Natural killer cell (primary cell): ENCODE measurements around the gene DSCAML1. TPM values are rescaled to one million over a fixed set of nuclear protein-coding genes. Genes with fewer than 3 reads are reported as not detected.

ENCODE experiments used
- ATAC-seq, 3 donors: fragments of 150-1000 bp in 2 of 3; fragments of 200-7000 bp in 1 of 3; cut with Tn5 transposase; 1 replicate in 1 of 3; 2 replicates in 2 of 3; pipeline ENCODE4 v1.10.0; 2021; ENCODE audit warnings: mild to moderate bottlenecking in 2 of 3, moderate library complexity in 2 of 3
- DNase-seq, 2 donors: peaks; one replicate each; pipeline versions ENCODE4 v3.0.0 to v3.0.0-alpha.2; 2013 to 2021; ENCODE audit warnings: mixed read lengths in 1 of 2
- H3K27ac ChIP-seq: one replicate; pipeline ENCODE4 v1.5.1; 2013; ENCODE audit warnings: mild to moderate bottlenecking, low read length
- H3K27me3 ChIP-seq: one replicate; pipeline ENCODE4 v1.6.1; 2013; ENCODE audit warnings: low read length; ENCODE audit not compliant: control insufficient read depth, insufficient read depth
- H3K36me3 ChIP-seq: one replicate; pipeline ENCODE4 v1.6.1; 2013; ENCODE audit warnings: low read length; ENCODE audit not compliant: control insufficient read depth, insufficient read depth
- H3K4me1 ChIP-seq: one replicate; pipeline ENCODE4 v1.6.1; 2013; ENCODE audit warnings: low read length; ENCODE audit not compliant: control insufficient read depth, insufficient read depth
- H3K4me3 ChIP-seq: one replicate; pipeline ENCODE4 v1.5.1; 2013; ENCODE audit warnings: low read length
- H3K9me3 ChIP-seq: one replicate; pipeline ENCODE4 v1.6.1; 2013; ENCODE audit warnings: low read length; ENCODE audit not compliant: control insufficient read depth, insufficient read depth
- H3K27ac Mint-ChIP-seq, 2 donors: one replicate each; pipeline ENCODE4 v1.8.0; 2022; ENCODE audit warnings: mild to moderate bottlenecking in 2 of 2, mixed read lengths in 2 of 2, moderate library complexity in 1 of 2
- H3K27me3 Mint-ChIP-seq, 2 donors: one replicate each; pipeline ENCODE4 v1.8.0; 2022; ENCODE audit warnings: low read depth in 2 of 2, mixed read lengths in 2 of 2
- H3K36me3 Mint-ChIP-seq: one replicate; pipeline ENCODE4 v1.8.0; 2022; ENCODE audit warnings: mixed read lengths
- H3K4me1 Mint-ChIP-seq, 2 donors: one replicate each; pipeline ENCODE4 v1.8.0; 2022; ENCODE audit warnings: mixed read lengths in 2 of 2
- H3K4me3 Mint-ChIP-seq: one replicate; pipeline ENCODE4 v1.8.0; 2022; ENCODE audit warnings: mild to moderate bottlenecking, moderate library complexity, mixed read lengths
- H3K9me3 Mint-ChIP-seq, 2 donors: one replicate each; pipeline ENCODE4 v1.8.0; 2022; ENCODE audit warnings: mixed read lengths in 2 of 2
- WGBS: methylation state at CpG from one replicate; pipeline ENCODE4 v1.1.7; 2013; ENCODE audit warnings: missing lambda C conversion rate; ENCODE audit not compliant: insufficient coverage; 5-methylcytosine and 5-hydroxymethylcytosine counted together
- intact Hi-C: fragments of 100-400 bp; cut with micrococcal nuclease; formaldehyde crosslinking; loops from one replicate; pipeline ENCODE4 v1.14.2; 2022
- total RNA-seq, 4 donors: library from RNA; stranded (reverse); fragments of 120-200 nt in 1 of 4; gene quantifications; one replicate each; pipeline versions ENCODE4 v1.2.3 to v1.2.4, GENCODE V29; 2013 to 2022
- TF ChIP-seq, protein P1 (sequence below): fragments of 200-600 bp; IDR thresholded peaks from one replicate; pipeline ENCODE4 v1.8.0; 2022; ENCODE audit warnings: antibody characterized with exemption

Gene DSCAML1
- total RNA-seq, 3 donors from 2014 or later (not counting 1 experiment from before 2014, with no cell fraction given): 0.66 TPM; not detected in 2

DNA sequence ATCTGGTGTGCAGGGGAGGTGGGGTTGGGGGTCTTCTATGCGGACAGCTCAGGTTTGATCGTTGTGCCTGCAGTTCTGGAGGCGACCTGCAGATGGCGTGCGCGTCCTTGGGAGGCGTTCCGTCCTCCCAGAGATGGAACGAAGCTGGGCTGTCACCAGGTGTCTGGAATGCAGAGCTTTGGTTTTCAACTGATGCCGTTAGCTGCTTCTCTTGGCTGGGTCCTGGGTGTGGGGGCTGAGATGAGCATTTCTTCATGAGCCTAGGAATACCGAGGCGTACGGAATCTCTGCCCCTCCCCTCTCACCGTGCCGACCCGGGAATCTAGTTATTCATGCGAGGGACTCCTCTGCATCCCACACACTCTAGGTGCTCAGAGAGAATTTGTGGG lies 370.7 kb downstream of the DSCAML1 start:
- no peaks in the 10 kb centered on the region for H3K36me3 Mint-ChIP-seq
- H3K27me3 Mint-ChIP-seq: peaks cover 8 to 15% of the 10 kb centered on the region in 2 donors
- TF ChIP-seq, protein P1, sequence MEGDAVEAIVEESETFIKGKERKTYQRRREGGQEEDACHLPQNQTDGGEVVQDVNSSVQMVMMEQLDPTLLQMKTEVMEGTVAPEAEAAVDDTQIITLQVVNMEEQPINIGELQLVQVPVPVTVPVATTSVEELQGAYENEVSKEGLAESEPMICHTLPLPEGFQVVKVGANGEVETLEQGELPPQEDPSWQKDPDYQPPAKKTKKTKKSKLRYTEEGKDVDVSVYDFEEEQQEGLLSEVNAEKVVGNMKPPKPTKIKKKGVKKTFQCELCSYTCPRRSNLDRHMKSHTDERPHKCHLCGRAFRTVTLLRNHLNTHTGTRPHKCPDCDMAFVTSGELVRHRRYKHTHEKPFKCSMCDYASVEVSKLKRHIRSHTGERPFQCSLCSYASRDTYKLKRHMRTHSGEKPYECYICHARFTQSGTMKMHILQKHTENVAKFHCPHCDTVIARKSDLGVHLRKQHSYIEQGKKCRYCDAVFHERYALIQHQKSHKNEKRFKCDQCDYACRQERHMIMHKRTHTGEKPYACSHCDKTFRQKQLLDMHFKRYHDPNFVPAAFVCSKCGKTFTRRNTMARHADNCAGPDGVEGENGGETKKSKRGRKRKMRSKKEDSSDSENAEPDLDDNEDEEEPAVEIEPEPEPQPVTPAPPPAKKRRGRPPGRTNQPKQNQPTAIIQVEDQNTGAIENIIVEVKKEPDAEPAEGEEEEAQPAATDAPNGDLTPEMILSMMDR: peak; percentile 84
- intact Hi-C loops: loop anchor here (5.0 to 10.0 kb wide), 3 partner anchors 519 to 746 kb away; no protein-coding TSS in a partner anchor
- no peak overlapping the region for H3K4me3 Mint-ChIP-seq
- no peaks in the 10 kb centered on the region for H3K9me3 ChIP-seq
- H3K4me1 Mint-ChIP-seq: peaks cover 7 to 14% of the 10 kb centered on the region in 2 donors
- no peaks in the 10 kb centered on the region for H3K36me3 ChIP-seq
- no peak overlapping the region for H3K4me3 ChIP-seq
- no peaks in the 10 kb centered on the region for H3K27me3 ChIP-seq
- H3K4me1 ChIP-seq: peaks cover 9% of the 10 kb centered on the region
- ATAC-seq: peak; percentile 44 to 71 (median 59)
- DNase-seq: peak; percentile 56 to 76
- H3K27ac ChIP-seq: no peak overlapping the region
- 11% methylated on average over 12 of the region's 17 CpGs for WGBS
- H3K27ac Mint-ChIP-seq: no peak overlapping the region
- H3K9me3 Mint-ChIP-seq: no peaks in the 10 kb centered on the region

DNA sequence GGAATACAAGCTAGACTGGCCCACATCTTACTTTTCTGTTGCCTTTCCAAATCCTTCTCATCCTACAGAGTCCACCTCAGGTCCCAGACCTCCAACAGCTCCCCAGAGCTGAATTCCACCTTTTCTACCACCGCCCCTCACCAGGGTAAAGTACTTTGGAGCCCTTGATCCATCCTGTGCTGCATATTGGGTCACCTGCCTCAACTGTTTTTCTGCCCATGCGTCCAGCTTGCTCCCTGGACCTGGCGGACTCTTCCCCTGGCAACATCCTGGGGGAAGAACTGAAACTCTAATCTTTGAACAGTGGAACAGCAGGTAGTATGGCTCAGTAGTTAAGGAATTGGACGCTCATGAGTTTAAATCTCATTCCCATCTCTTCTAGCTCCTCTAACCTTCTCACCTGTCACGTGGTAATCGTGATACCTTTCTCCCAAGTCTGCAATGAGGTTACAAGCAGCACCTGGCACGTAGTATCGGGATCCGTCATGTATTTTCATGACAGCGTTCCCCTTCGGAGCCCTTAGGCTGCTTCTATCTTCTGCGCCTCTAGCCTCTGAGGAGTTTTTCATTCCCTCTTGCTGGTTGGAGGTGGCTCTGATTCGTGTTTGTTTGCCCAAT lies 371.2 kb downstream of the DSCAML1 start:
- Histone ChIP-seq H3K4me3 (no peak overlapping the region), H3K27ac (no peak overlapping the region), H3K4me1 (peaks cover 9% of the 10 kb centered on the region), H3K9me3 (no peaks in the 10 kb centered on the region), H3K27me3 (no peaks in the 10 kb centered on the region), H3K36me3 (no peaks in the 10 kb centered on the region)
- TF ChIP-seq, protein P1: no peak
- Mint-ChIP-seq H3K9me3 (no peaks in the 10 kb centered on the region), H3K27ac (no peak overlapping the region), H3K36me3 (no peaks in the 10 kb centered on the region), H3K27me3 (peaks cover 8 to 15% of the 10 kb centered on the region in 2 donors), H3K4me3 (no peak overlapping the region), H3K4me1 (peaks cover 7 to 14% of the 10 kb centered on the region in 2 donors)
- intact Hi-C loops: loop anchor here (5.0 to 10.0 kb wide), 3 partner anchors 519 to 747 kb away; no protein-coding TSS in a partner anchor
- 58% methylated on average over 13 of the region's 13 CpGs for WGBS
- no peak for DNase-seq
- no peak for ATAC-seq

DNA sequence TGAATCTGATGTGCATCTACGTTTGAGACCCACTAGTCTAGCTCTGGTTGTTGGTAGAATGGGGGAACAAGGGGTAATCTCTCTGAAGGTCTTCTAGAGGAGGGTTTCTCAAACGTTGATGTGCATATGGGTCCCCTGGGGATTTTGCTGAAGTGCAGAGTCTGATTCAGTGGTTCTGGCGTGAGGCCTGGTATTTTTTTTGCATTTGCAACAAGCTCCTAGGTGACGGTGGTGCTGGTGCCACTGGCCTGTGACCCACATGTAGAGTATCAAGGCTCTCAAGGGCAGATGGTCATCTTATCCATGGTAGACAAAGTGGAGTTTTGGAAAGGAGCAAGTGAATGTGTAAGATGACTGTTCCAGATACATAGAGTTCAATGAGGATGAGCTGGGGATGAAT lies 372.2 kb downstream of the DSCAML1 start:
- H3K4me1 Mint-ChIP-seq: peaks cover 7 to 14% of the 10 kb centered on the region in 2 donors
- H3K27ac Mint-ChIP-seq: no peak overlapping the region
- peaks cover 9% of the 10 kb centered on the region for H3K4me1 ChIP-seq
- no peaks in the 10 kb centered on the region for H3K36me3 ChIP-seq
- H3K27ac ChIP-seq: no peak overlapping the region
- no peaks in the 10 kb centered on the region for H3K27me3 ChIP-seq
- TF ChIP-seq, protein P1: no peak
- ATAC-seq (no peak), DNase-seq (no peak)
- H3K4me3 ChIP-seq: no peak overlapping the region
- no peaks in the 10 kb centered on the region for H3K9me3 Mint-ChIP-seq
- H3K9me3 ChIP-seq: no peaks in the 10 kb centered on the region
- intact Hi-C loops: loop anchor here (5.0 to 10.0 kb wide), 3 partner anchors 520 to 748 kb away; no protein-coding TSS in a partner anchor
- no peak overlapping the region for H3K4me3 Mint-ChIP-seq
- peaks cover 8 to 15% of the 10 kb centered on the region in 2 donors for H3K27me3 Mint-ChIP-seq
- WGBS: 67% methylated on average over 4 of the region's 4 CpGs
- H3K36me3 Mint-ChIP-seq: no peaks in the 10 kb centered on the region
